Pancreas (tissue), 10 donors: ENCODE results near the gene ZNF669. TPM values are rescaled to one million over a fixed set of nuclear protein-coding genes. Genes with fewer than 3 reads are reported as not detected.
"Not testable (repeated sequence)": the region's sequence is repeated elsewhere in the genome, so short reads cannot be mapped to it uniquely, and the experiment has no call there.

Experiments
- ATAC-seq, 4 donors: fragments of 200-7000 bp; cut with Tn5 transposase; one replicate each; pipeline versions ENCODE4 v1.8.0 to v1.9.1; 2020; ENCODE audit warnings: mild to moderate bottlenecking in 4 of 4, moderate library complexity in 4 of 4
- DNase-seq, 6 donors: peaks; one replicate each; pipeline ENCODE4 v3.0.0-alpha.2; 2020
- FAIRE-seq: peaks from 2 replicates; lab custom pipeline; 2012; peaks lifted over from hg19 to GRCh38; lab: Jason Lieb, UNC
- H3K27ac ChIP-seq, 4 donors: fragments of 200-600 bp; sonication (generic); 1 replicate in 3 of 4; 2 replicates in 1 of 4; pipeline versions ENCODE4 v1.5.0 to v1.8.0; 2020
- H3K27me3 ChIP-seq, 4 donors: fragments of 200-600 bp; one replicate each; pipeline ENCODE4 v1.8.0; 2021
- H3K36me3 ChIP-seq, 3 donors: fragments of 200-600 bp; sonication (generic) in 1 of 3; one replicate each; pipeline versions ENCODE4 v1.5.0 to v1.8.0; 2020 to 2021
- H3K4me1 ChIP-seq, 3 donors: fragments of 200-600 bp; one replicate each; pipeline ENCODE4 v1.8.0; 2021
- H3K4me3 ChIP-seq, 4 donors: fragments of 200-600 bp; sonication (generic) in 2 of 4; one replicate each; pipeline versions ENCODE4 v1.5.0 to v1.8.0; 2020 to 2021
- H3K9me3 ChIP-seq, 4 donors: fragments of 200-600 bp; one replicate each; pipeline ENCODE4 v1.8.0; 2021
- WGBS, 2 donors: extraction: QIAGEN DNeasy Blood & Tissue Kit; methylation state at CpG; one replicate each; pipeline ENCODE4 v1.1.7; 2013; 5-methylcytosine and 5-hydroxymethylcytosine counted together
- intact Hi-C, 3 donors: fragments of 100-400 bp; cut with DNase I; formaldehyde crosslinking; loops; one replicate each; pipeline versions ENCODE4 v1.11.1 to v1.14.2; 2022
- polyA plus RNA-seq, 2 donors: library from polyadenylated mRNA; stranded (reverse); fragments of 200-250 nt; gene quantifications; one replicate each; pipeline ENCODE4 v1.2.3, GENCODE V29; 2013
- total RNA-seq, 6 donors: library from RNA; stranded (reverse); fragmentation: NEBNext Ultra II Directional in 4 of 6; extraction: Animal tissue kit (Norgen Biotek cat#: 25700) in 4 of 6; gene quantifications; one replicate each; pipeline versions ENCODE4 v1.2.1 to v1.2.4, GENCODE V29; 2021 to 2023
- TF ChIP-seq, protein P1 (sequence below), 4 donors: fragments of 200-600 bp; sonication (generic) in 3 of 4; IDR thresholded peaks; one replicate each; pipeline versions ENCODE4 v1.5.0 to v1.8.0; 2021; ENCODE audit warnings: antibody characterized with exemption in 4 of 4
- donor health status: healthy with polysubstance abuse.
- donor health status: DM: no; HTN: no; CAD: no; lungs with moderate emphysema.
- donor health status: DM: no; HTN: no; CAD: no.
- donor health status: control.
- donor health status: control.
- donor health status: Bipolar disorder and iron deficiency.
- donor health status: DM: yes; HTN: yes; CAD: no.
- donor health status: DM: no; HTN: no; CAD: no.
- donor health status: DM: no; HTN: no; CAD: no.
- donor health status: DM: yes; HTN: yes; CAD: no.

Gene ZNF669
- total and polyA plus RNA-seq, 8 donors, result 1.7 to 5.1 (median 3.2) TPM

DNA sequence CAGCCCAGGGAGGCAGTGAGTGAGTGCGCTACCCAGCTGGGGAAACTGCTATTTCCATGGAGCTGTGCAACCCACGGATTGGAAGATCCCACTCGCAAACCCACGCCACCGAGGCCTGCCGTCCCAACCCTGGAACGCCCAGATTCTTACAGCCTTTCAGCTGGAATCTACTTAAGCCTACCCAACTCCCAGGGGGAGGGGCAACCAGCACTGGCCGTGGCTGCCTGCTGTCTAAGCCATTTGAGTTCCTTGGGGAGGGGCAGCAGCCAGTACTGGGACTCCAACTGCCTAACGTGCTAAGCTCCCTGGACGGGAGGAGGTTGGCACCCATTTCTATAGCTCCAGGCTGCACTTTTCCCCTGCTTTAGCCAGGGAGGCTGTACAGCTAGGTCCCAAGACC is 27.1 kb upstream of the ZNF669 start:
- Histone ChIP-seq H3K9me3 (no peaks in the 10 kb centered on the region), H3K4me3 (no peak overlapping the region), H3K36me3 (no peaks in the 10 kb centered on the region), H3K27me3 (no peaks in the 10 kb centered on the region), H3K4me1 (no peaks in the 10 kb centered on the region), H3K27ac (no peak overlapping the region)
- peak in 1 of 6 donors; percentile 49 for DNase-seq
- ATAC-seq, result no peak
- WGBS, 2 donors, result 98% methylated on average over 10 of the region's 10 CpGs
- intact Hi-C loops, result no loop called here
- no peak for FAIRE-seq
- TF ChIP-seq, protein P1, sequence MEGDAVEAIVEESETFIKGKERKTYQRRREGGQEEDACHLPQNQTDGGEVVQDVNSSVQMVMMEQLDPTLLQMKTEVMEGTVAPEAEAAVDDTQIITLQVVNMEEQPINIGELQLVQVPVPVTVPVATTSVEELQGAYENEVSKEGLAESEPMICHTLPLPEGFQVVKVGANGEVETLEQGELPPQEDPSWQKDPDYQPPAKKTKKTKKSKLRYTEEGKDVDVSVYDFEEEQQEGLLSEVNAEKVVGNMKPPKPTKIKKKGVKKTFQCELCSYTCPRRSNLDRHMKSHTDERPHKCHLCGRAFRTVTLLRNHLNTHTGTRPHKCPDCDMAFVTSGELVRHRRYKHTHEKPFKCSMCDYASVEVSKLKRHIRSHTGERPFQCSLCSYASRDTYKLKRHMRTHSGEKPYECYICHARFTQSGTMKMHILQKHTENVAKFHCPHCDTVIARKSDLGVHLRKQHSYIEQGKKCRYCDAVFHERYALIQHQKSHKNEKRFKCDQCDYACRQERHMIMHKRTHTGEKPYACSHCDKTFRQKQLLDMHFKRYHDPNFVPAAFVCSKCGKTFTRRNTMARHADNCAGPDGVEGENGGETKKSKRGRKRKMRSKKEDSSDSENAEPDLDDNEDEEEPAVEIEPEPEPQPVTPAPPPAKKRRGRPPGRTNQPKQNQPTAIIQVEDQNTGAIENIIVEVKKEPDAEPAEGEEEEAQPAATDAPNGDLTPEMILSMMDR (IDR thresholded peaks at IDR 0.05), result no peak

DNA sequence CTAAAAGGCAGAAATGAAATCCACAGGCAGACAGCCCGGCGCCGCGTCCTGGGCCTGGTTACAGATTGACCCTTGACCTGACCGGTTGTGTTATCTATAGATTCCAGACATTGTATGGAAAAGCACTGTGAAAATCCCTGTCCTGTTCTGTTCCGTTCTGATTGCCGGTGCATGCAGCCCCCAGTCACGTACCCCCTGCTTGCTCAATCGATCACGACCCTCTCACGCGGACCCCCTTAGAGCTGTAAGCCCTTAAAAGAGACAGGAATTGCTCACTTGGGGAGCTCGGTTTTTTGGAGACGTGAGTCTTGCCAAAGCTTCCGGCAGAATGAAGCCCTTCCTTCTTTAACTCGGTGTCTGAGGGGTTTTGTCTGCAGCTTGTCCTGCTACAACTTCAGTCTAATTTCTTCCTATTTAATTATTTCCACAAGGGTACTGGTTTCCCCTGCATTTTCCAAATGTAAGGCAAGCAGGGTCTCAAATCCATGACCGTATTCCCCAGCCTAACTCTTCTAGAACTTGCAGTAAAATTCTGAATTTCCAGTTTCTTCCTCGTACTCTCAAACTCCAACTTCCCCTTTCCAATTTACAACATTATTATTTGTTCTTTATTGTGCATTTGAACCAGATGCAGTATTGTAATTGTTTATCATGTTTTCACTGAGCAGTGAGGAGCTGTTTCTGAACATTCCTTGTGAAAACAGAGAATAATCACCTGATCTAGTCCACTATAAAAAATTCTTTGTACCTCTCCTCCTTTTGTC is 23.5 kb upstream of the ZNF669 start:
- ATAC-seq, H3K9me3 ChIP-seq, FAIRE-seq, H3K4me1 ChIP-seq, intact Hi-C loops, DNase-seq, H3K27me3 ChIP-seq, H3K36me3 ChIP-seq: not testable (repeated sequence)
- 56 to 86% methylated on average over 12 of the region's 18 CpGs for WGBS, 2 donors
- Histone ChIP-seq H3K4me3 (peak overlapping the region in 1 of 4 donors; percentile 20), H3K27ac (peak overlapping the region in 2 of 4 donors; percentile 44 to 59)

DNA sequence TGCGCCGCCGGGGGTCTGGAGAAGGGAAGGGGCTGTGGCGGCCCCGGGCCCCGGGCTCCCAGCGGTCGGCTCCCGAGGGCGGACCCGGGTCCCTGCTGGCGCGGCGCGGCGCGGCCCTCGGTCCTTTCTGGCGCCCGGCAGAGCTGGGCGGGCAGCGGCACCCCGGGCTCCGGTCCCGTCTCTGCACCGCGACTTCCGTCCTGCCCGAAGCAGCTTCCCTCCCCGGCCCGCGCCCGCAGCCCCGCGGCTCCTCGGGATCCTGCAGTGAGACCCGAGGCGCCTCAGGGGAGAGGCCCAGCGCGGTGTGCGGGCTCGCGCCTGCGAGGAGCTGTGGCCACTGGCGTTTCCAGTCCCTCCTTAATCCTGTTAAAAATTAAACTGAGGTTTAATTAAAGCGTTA is 22.4 kb upstream of the ZNF669 start:
- H3K36me3 ChIP-seq, intact Hi-C loops, DNase-seq, H3K27me3 ChIP-seq, H3K4me1 ChIP-seq, H3K4me3 ChIP-seq, H3K27ac ChIP-seq, FAIRE-seq, H3K9me3 ChIP-seq: not testable (repeated sequence)
- no CpG with 5 or more reads among the region's 46 CpGs for WGBS, 2 donors
- peak; percentile 73 to 84 (median 78) for ATAC-seq

DNA sequence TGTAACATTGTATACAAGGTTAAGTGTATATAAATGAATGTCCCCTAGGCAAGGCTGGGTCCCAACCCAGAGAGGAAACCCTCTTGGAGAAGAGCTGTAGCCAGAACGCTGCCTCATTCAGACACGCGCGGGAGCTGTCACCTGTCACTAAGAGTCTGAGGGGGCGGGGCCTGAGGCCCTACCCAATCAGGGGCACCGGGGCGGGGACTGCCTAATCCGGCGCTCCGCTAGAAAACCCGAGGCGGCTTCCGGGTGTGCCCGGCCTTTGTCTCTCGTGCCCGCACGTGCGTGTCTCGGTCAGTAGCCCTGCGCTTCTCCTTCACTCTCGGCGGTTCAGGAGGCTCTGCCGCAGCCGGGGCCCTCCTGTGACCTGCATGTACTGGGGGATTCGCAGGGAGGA is 22.0 kb upstream of the ZNF669 start:
- no CpG with 5 or more reads among the region's 25 CpGs for WGBS, 2 donors
- DNase-seq, H3K4me3 ChIP-seq, H3K4me1 ChIP-seq, H3K9me3 ChIP-seq, H3K27ac ChIP-seq, H3K36me3 ChIP-seq, H3K27me3 ChIP-seq, intact Hi-C loops: not testable (repeated sequence)
- ATAC-seq, result peak; percentile 99 to 100 (median 100)
- FAIRE-seq, result peak; percentile 97

DNA sequence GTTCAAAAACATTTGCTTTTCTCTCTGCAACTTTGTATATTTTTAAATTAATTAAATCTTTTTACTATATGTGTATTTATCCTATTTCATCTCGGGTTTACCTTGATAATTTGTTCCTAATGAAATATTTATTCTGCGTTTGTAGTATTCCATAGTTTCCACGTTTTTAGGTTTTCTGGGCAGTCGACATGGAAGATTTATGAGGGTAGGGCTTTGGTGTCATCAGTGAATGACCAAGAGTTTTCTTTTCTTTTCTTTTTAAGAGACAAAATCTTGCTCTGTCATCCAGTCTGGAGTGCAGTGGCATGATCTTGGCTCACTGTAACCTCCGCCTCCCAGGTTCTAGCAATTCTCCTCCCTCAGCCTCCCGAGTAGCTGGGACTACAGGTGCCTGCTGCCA is 17.2 kb upstream of the ZNF669 start:
- Histone ChIP-seq H3K27ac (no peak overlapping the region), H3K27me3 (no peaks in the 10 kb centered on the region), H3K4me3 (no peak overlapping the region), H3K36me3 (no peaks in the 10 kb centered on the region), H3K4me1 (no peaks in the 10 kb centered on the region), H3K9me3 (no peaks in the 10 kb centered on the region)
- DNase-seq (no peak), ATAC-seq (no peak), FAIRE-seq (no peak)
- TF ChIP-seq, protein P1 (IDR thresholded peaks at IDR 0.05), result no peak
- 54 to 64% methylated on average over 6 of the region's 6 CpGs for WGBS, 2 donors
- intact Hi-C loops, result no loop called here

DNA sequence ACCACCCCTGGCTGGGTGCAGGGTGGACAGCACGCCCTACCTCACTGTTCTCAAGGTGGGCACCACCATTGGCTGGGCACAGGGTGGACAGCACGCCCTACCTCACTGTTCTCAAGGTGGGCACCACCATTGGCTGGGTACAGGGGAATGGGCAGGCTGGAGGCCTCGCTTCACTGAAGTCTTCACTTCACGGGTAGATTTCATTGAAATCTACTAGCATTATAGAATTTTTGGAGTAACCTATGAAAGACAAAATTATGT is 16.2 kb upstream of the ZNF669 start:
- intact Hi-C loops, H3K27me3 ChIP-seq, H3K4me1 ChIP-seq, H3K36me3 ChIP-seq, DNase-seq, FAIRE-seq, H3K9me3 ChIP-seq, H3K27ac ChIP-seq, ATAC-seq, H3K4me3 ChIP-seq: not testable (repeated sequence)
- 78 to 90% methylated on average over 4 of the region's 4 CpGs for WGBS, 2 donors

DNA sequence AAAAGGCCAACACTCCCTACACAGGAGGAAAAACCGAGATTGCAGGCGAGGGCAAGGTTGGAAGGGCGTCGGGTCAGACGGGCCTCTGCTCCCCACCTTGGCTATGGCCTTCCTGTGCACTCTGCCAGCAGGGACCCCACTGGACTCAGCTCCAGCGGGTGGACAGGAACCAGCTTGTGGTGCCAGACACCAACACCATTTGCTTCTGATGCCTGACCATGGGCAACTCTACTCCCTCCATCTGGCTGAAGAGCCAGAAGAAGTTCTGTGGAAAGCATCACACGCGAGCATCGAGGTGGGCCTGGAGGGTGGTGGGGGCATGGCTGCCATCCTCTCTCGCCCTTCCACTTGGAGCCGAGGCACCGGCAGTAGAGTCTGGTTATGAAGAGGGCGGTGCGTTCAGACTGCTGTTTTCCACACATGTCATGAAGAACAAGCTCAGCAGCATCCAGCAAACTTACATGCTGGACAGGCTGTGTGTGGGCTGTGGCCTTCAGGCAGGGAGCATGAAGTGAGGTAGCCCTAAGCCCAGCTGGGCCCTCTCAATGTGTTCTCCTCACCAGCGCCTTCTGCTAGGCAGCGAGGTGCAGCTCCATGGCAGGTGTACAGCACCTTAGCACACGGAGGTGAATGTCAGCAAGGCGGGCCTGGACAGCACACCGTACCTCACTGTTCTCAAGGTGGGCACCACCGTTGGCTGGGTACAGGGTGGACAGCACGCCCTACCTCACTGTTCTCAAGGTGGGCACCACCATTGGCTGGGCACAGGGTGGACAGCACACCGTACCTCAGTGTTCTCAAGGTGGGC is 15.6 kb upstream of the ZNF669 start:
- WGBS, 2 donors, result 92 to 93% methylated on average over 22 of the region's 22 CpGs
- Histone ChIP-seq H3K27me3 (no peaks in the 10 kb centered on the region), H3K36me3 (no peaks in the 10 kb centered on the region), H3K4me1 (no peaks in the 10 kb centered on the region), H3K27ac (no peak overlapping the region), H3K9me3 (no peaks in the 10 kb centered on the region), H3K4me3 (no peak overlapping the region)
- intact Hi-C loops, result no loop called here
- no peak for FAIRE-seq
- peak in 2 of 6 donors; percentile 38 to 41 for DNase-seq
- ATAC-seq, result no peak
- TF ChIP-seq, protein P1 (IDR thresholded peaks at IDR 0.05), result no peak
